Natural killer cell (primary cell): ENCODE results near the gene CIZ1. TPM values are rescaled to one million over a fixed set of nuclear protein-coding genes. Genes with fewer than 3 reads are reported as not detected.

Experiments
- ATAC-seq, 3 donors: fragments of 150-1000 bp in 2 of 3; fragments of 200-7000 bp in 1 of 3; cut with Tn5 transposase; 1 replicate in 1 of 3; 2 replicates in 2 of 3; pipeline ENCODE4 v1.10.0; 2021; ENCODE audit warnings: mild to moderate bottlenecking in 2 of 3, moderate library complexity in 2 of 3
- DNase-seq, 2 donors: peaks; one replicate each; pipeline versions ENCODE4 v3.0.0 to v3.0.0-alpha.2; 2013 to 2021; ENCODE audit warnings: mixed read lengths in 1 of 2
- H3K27ac ChIP-seq: one replicate; pipeline ENCODE4 v1.5.1; 2013; ENCODE audit warnings: mild to moderate bottlenecking, low read length
- H3K27me3 ChIP-seq: one replicate; pipeline ENCODE4 v1.6.1; 2013; ENCODE audit warnings: low read length; ENCODE audit not compliant: control insufficient read depth, insufficient read depth
- H3K36me3 ChIP-seq: one replicate; pipeline ENCODE4 v1.6.1; 2013; ENCODE audit warnings: low read length; ENCODE audit not compliant: control insufficient read depth, insufficient read depth
- H3K4me1 ChIP-seq: one replicate; pipeline ENCODE4 v1.6.1; 2013; ENCODE audit warnings: low read length; ENCODE audit not compliant: control insufficient read depth, insufficient read depth
- H3K4me3 ChIP-seq: one replicate; pipeline ENCODE4 v1.5.1; 2013; ENCODE audit warnings: low read length
- H3K9me3 ChIP-seq: one replicate; pipeline ENCODE4 v1.6.1; 2013; ENCODE audit warnings: low read length; ENCODE audit not compliant: control insufficient read depth, insufficient read depth
- H3K27ac Mint-ChIP-seq, 2 donors: one replicate each; pipeline ENCODE4 v1.8.0; 2022; ENCODE audit warnings: mild to moderate bottlenecking in 2 of 2, mixed read lengths in 2 of 2, moderate library complexity in 1 of 2
- H3K27me3 Mint-ChIP-seq, 2 donors: one replicate each; pipeline ENCODE4 v1.8.0; 2022; ENCODE audit warnings: low read depth in 2 of 2, mixed read lengths in 2 of 2
- H3K36me3 Mint-ChIP-seq: one replicate; pipeline ENCODE4 v1.8.0; 2022; ENCODE audit warnings: mixed read lengths
- H3K4me1 Mint-ChIP-seq, 2 donors: one replicate each; pipeline ENCODE4 v1.8.0; 2022; ENCODE audit warnings: mixed read lengths in 2 of 2
- H3K4me3 Mint-ChIP-seq: one replicate; pipeline ENCODE4 v1.8.0; 2022; ENCODE audit warnings: mild to moderate bottlenecking, moderate library complexity, mixed read lengths
- H3K9me3 Mint-ChIP-seq, 2 donors: one replicate each; pipeline ENCODE4 v1.8.0; 2022; ENCODE audit warnings: mixed read lengths in 2 of 2
- CTCF ChIP-seq: fragments of 200-600 bp; IDR thresholded peaks from one replicate; pipeline ENCODE4 v1.8.0; 2022; ENCODE audit warnings: antibody characterized with exemption
- WGBS: methylation state at CpG from one replicate; pipeline ENCODE4 v1.1.7; 2013; ENCODE audit warnings: missing lambda C conversion rate; ENCODE audit not compliant: insufficient coverage; 5-methylcytosine and 5-hydroxymethylcytosine counted together
- intact Hi-C: fragments of 100-400 bp; cut with micrococcal nuclease; formaldehyde crosslinking; loops from one replicate; pipeline ENCODE4 v1.14.2; 2022
- total RNA-seq, 4 donors: library from RNA; stranded (reverse); fragments of 120-200 nt in 1 of 4; gene quantifications; one replicate each; pipeline versions ENCODE4 v1.2.3 to v1.2.4, GENCODE V29; 2013 to 2022

CIZ1 gene
- total RNA-seq, 3 donors from 2014 or later (not counting 1 experiment from before 2014, with no cell fraction given) = 152 to 165 (median 159) TPM

GRCh38 chr9:128215491-128216409 is 24.4 kb upstream of the CIZ1 start:
- Histone ChIP-seq H3K36me3 (no peaks in the 10 kb centered on the region), H3K4me1 (peaks cover 17% of the 10 kb centered on the region), H3K27ac (no peak overlapping the region), H3K27me3 (no peaks in the 10 kb centered on the region), H3K4me3 (no peak overlapping the region), H3K9me3 (no peaks in the 10 kb centered on the region)
- ATAC-seq = no peak
- intact Hi-C loops = no loop called here
- peaks cover 11 to 12% of the 10 kb centered on the region in 2 donors for H3K4me1 Mint-ChIP-seq
- no peaks in the 10 kb centered on the region for H3K36me3 Mint-ChIP-seq
- no peak overlapping the region for H3K4me3 Mint-ChIP-seq
- H3K9me3 Mint-ChIP-seq = no peaks in the 10 kb centered on the region
- TF ChIP-seq CTCF = no peak
- no peak overlapping the region for H3K27ac Mint-ChIP-seq
- H3K27me3 Mint-ChIP-seq = peaks cover 0 to 6% of the 10 kb centered on the region in 2 donors
- 88% methylated on average over 8 of the region's 10 CpGs for WGBS
- DNase-seq = no peak

- Mint-ChIP-seq H3K27me3 (peaks cover 0 to 6% of the 10 kb centered on the region in 2 donors), H3K27ac (no peak overlapping the region), H3K36me3 (no peaks in the 10 kb centered on the region), H3K4me3 (no peak overlapping the region), H3K9me3 (no peaks in the 10 kb centered on the region), H3K4me1 (peaks cover 11 to 12% of the 10 kb centered on the region in 2 donors)
- H3K4me1 ChIP-seq = peaks cover 17% of the 10 kb centered on the region
- intact Hi-C loops = no loop called here
- no peaks in the 10 kb centered on the region for H3K9me3 ChIP-seq
- no peak for TF ChIP-seq CTCF
- no peak overlapping the region for H3K4me3 ChIP-seq
- no peaks in the 10 kb centered on the region for H3K27me3 ChIP-seq
- no peak for DNase-seq
- no peak overlapping the region for H3K27ac ChIP-seq
- ATAC-seq = no peak
- 90% methylated on average over 21 of the region's 21 CpGs for WGBS
- H3K36me3 ChIP-seq = no peaks in the 10 kb centered on the region
These were observed 23.5 kb upstream of the CIZ1 start for GRCh38 chr9:128214571-128215490.

- ATAC-seq (no peak), DNase-seq (no peak)
- Histone ChIP-seq H3K4me3 (no peak overlapping the region), H3K9me3 (no peaks in the 10 kb centered on the region), H3K27me3 (no peaks in the 10 kb centered on the region), H3K27ac (no peak overlapping the region), H3K36me3 (no peaks in the 10 kb centered on the region), H3K4me1 (peaks cover 13% of the 10 kb centered on the region)
- Mint-ChIP-seq H3K27me3 (peaks cover 0 to 6% of the 10 kb centered on the region in 2 donors), H3K4me1 (peaks cover 10% of the 10 kb centered on the region in 2 donors), H3K27ac (no peak overlapping the region), H3K36me3 (no peaks in the 10 kb centered on the region), H3K9me3 (no peaks in the 10 kb centered on the region), H3K4me3 (no peak overlapping the region)
- intact Hi-C loops = no loop called here
- WGBS = 86% methylated on average over 12 of the region's 12 CpGs
- TF ChIP-seq CTCF = no peak
These were observed 22.6 kb upstream of the CIZ1 start for GRCh38 chr9:128213746-128214497.
